Measurements from ENCODE around the gene EIF3I. TPM values are rescaled to one million over a fixed set of nuclear protein-coding genes. Genes with fewer than 3 reads are reported as not detected.

The EIF3I gene
- total and polyA plus RNA-seq, 2 experiments from 2014 or later, result 228 to 274 TPM

DNA sequence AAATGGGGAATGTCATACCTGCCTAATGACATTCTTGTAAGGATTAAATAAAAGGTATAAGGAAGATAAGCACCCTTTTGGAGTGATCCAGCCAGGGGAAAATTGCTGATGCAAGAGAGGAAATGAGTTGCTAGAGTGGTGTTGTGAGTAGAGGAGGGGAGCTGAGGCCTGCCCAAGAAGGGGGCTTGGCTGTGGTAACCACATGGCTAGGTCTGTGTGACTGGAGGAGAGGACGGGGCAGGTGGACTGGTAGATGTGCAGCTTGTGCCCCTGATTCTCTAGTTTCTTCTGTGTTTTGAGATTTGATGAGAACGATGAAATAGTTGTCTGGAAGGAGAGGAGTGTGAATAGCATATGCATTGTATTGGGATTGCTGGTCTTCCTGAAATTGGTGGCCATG lies 36.1 kb upstream of the EIF3I start:
- Mint-ChIP-seq H3K36me3 (ENCODE audit: low read depth) (peaks cover 92% of the 10 kb centered on the region), H3K27me3 (ENCODE audit: insufficient read depth, low read depth, poor library complexity) (peaks cover 6% of the 10 kb centered on the region), H3K4me3 (no peak overlapping the region; the same call in 2 of the 3 replicates), H3K9me3 (no peaks in the 10 kb centered on the region), H3K4me1 (peaks cover 19% of the 10 kb centered on the region), H3K27ac (peak overlapping the region; percentile 95)
- TF ChIP-seq, protein P1, sequence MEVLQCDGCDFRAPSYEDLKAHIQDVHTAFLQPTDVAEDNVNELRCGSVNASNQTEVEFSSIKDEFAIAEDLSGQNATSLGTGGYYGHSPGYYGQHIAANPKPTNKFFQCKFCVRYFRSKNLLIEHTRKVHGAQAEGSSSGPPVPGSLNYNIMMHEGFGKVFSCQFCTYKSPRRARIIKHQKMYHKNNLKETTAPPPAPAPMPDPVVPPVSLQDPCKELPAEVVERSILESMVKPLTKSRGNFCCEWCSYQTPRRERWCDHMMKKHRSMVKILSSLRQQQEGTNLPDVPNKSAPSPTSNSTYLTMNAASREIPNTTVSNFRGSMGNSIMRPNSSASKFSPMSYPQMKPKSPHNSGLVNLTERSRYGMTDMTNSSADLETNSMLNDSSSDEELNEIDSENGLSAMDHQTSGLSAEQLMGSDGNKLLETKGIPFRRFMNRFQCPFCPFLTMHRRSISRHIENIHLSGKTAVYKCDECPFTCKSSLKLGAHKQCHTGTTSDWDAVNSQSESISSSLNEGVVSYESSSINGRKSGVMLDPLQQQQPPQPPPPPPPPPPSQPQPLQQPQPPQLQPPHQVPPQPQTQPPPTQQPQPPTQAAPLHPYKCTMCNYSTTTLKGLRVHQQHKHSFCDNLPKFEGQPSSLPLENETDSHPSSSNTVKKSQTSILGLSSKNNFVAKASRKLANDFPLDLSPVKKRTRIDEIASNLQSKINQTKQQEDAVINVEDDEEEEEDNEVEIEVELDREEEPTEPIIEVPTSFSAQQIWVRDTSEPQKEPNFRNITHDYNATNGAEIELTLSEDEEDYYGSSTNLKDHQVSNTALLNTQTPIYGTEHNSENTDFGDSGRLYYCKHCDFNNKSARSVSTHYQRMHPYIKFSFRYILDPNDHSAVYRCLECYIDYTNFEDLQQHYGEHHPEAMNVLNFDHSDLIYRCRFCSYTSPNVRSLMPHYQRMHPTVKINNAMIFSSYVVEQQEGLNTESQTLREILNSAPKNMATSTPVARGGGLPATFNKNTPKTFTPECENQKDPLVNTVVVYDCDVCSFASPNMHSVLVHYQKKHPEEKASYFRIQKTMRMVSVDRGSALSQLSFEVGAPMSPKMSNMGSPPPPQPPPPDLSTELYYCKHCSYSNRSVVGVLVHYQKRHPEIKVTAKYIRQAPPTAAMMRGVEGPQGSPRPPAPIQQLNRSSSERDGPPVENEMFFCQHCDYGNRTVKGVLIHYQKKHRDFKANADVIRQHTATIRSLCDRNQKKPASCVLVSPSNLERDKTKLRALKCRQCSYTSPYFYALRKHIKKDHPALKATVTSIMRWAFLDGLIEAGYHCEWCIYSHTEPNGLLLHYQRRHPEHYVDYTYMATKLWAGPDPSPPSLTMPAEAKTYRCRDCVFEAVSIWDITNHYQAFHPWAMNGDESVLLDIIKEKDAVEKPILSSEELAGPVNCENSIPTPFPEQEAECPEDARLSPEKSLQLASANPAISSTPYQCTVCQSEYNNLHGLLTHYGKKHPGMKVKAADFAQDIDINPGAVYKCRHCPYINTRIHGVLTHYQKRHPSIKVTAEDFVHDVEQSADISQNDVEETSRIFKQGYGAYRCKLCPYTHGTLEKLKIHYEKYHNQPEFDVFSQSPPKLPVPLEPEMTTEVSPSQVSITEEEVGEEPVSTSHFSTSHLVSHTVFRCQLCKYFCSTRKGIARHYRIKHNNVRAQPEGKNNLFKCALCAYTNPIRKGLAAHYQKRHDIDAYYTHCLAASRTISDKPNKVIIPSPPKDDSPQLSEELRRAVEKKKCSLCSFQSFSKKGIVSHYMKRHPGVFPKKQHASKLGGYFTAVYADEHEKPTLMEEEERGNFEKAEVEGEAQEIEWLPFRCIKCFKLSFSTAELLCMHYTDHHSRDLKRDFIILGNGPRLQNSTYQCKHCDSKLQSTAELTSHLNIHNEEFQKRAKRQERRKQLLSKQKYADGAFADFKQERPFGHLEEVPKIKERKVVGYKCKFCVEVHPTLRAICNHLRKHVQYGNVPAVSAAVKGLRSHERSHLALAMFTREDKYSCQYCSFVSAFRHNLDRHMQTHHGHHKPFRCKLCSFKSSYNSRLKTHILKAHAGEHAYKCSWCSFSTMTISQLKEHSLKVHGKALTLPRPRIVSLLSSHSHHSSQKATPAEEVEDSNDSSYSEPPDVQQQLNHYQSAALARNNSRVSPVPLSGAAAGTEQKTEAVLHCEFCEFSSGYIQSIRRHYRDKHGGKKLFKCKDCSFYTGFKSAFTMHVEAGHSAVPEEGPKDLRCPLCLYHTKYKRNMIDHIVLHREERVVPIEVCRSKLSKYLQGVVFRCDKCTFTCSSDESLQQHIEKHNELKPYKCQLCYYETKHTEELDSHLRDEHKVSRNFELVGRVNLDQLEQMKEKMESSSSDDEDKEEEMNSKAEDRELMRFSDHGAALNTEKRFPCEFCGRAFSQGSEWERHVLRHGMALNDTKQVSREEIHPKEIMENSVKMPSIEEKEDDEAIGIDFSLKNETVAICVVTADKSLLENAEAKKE (CRISPR knock-in tag; IDR thresholded peaks at IDR 0.05), result no peak
- TF ChIP-seq, protein P2, sequence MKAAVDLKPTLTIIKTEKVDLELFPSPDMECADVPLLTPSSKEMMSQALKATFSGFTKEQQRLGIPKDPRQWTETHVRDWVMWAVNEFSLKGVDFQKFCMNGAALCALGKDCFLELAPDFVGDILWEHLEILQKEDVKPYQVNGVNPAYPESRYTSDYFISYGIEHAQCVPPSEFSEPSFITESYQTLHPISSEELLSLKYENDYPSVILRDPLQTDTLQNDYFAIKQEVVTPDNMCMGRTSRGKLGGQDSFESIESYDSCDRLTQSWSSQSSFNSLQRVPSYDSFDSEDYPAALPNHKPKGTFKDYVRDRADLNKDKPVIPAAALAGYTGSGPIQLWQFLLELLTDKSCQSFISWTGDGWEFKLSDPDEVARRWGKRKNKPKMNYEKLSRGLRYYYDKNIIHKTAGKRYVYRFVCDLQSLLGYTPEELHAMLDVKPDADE (IDR thresholded peaks at IDR 0.05), result no peak
- TF ChIP-seq ZNF114 (CRISPR knock-in tag; IDR thresholded peaks at IDR 0.05), result no peak
- no peak for TF ChIP-seq POLR2AphosphoS5 (IDR thresholded peaks at IDR 0.05; ENCODE audit: low read depth)
- TF ChIP-seq, protein P3, sequence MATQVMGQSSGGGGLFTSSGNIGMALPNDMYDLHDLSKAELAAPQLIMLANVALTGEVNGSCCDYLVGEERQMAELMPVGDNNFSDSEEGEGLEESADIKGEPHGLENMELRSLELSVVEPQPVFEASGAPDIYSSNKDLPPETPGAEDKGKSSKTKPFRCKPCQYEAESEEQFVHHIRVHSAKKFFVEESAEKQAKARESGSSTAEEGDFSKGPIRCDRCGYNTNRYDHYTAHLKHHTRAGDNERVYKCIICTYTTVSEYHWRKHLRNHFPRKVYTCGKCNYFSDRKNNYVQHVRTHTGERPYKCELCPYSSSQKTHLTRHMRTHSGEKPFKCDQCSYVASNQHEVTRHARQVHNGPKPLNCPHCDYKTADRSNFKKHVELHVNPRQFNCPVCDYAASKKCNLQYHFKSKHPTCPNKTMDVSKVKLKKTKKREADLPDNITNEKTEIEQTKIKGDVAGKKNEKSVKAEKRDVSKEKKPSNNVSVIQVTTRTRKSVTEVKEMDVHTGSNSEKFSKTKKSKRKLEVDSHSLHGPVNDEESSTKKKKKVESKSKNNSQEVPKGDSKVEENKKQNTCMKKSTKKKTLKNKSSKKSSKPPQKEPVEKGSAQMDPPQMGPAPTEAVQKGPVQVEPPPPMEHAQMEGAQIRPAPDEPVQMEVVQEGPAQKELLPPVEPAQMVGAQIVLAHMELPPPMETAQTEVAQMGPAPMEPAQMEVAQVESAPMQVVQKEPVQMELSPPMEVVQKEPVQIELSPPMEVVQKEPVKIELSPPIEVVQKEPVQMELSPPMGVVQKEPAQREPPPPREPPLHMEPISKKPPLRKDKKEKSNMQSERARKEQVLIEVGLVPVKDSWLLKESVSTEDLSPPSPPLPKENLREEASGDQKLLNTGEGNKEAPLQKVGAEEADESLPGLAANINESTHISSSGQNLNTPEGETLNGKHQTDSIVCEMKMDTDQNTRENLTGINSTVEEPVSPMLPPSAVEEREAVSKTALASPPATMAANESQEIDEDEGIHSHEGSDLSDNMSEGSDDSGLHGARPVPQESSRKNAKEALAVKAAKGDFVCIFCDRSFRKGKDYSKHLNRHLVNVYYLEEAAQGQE (IDR thresholded peaks at IDR 0.05; ENCODE audit: unreplicated experiment), result no peak
- TF ChIP-seq, protein P4, sequence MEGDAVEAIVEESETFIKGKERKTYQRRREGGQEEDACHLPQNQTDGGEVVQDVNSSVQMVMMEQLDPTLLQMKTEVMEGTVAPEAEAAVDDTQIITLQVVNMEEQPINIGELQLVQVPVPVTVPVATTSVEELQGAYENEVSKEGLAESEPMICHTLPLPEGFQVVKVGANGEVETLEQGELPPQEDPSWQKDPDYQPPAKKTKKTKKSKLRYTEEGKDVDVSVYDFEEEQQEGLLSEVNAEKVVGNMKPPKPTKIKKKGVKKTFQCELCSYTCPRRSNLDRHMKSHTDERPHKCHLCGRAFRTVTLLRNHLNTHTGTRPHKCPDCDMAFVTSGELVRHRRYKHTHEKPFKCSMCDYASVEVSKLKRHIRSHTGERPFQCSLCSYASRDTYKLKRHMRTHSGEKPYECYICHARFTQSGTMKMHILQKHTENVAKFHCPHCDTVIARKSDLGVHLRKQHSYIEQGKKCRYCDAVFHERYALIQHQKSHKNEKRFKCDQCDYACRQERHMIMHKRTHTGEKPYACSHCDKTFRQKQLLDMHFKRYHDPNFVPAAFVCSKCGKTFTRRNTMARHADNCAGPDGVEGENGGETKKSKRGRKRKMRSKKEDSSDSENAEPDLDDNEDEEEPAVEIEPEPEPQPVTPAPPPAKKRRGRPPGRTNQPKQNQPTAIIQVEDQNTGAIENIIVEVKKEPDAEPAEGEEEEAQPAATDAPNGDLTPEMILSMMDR (conservative IDR thresholded peaks at IDR 0.05; ENCODE audit: low read depth in 2 of 2), result no peak
- TF ChIP-seq EZH2phosphoT487 (IDR thresholded peaks at IDR 0.05; ENCODE audit: unreplicated experiment), result no peak
- TF ChIP-seq STAT1 (IDR thresholded peaks at IDR 0.05; ENCODE audit: unreplicated experiment), result no peak
- TF ChIP-seq EZH2 (IDR thresholded peaks at IDR 0.05; ENCODE audit: low read depth, unreplicated experiment), result no peak
- TF ChIP-seq ZNF331 (CRISPR knock-in tag; IDR thresholded peaks at IDR 0.05; ENCODE audit: low read depth), result no peak
- no peak for TF ChIP-seq NANOG (IDR thresholded peaks at IDR 0.05; ENCODE audit: borderline replicate concordance)
- TF ChIP-seq JUNB (IDR thresholded peaks at IDR 0.05; ENCODE audit: unreplicated experiment), result no peak
- TF ChIP-seq CREB1 (CRISPR knock-in tag; IDR thresholded peaks at IDR 0.05; ENCODE audit: low read depth), result no peak
- Histone ChIP-seq H3K27ac (ENCODE audit: low read depth) (peak overlapping the region; percentile 61), H3K79me2 (replicated peaks; ENCODE audit: insufficient read depth) (peaks cover 59% of the 10 kb centered on the region), H3F3A (replicated peaks; ENCODE audit: low read depth) (peaks cover 5% of the 10 kb centered on the region), H2AFZ (no peak overlapping the region), H4K20me1 (replicated peaks; ENCODE audit: insufficient read depth) (peaks cover 42% of the 10 kb centered on the region), H3K4me3 (no peak overlapping the region), H3K27me3 (ENCODE audit: insufficient read depth) (no peaks in the 10 kb centered on the region), H3K36me3 (ENCODE audit: insufficient read depth) (peaks cover 62% of the 10 kb centered on the region), H3K4me1 (ENCODE audit: insufficient read depth) (peaks cover 5% of the 10 kb centered on the region), H3K9me2 (ENCODE audit: insufficient read depth) (no peaks in the 10 kb centered on the region), H3K4me2 (no peak overlapping the region)
- DNase-seq (ENCODE audit: low spot score), result no peak
- ATAC-seq, result no peak

All from GM23338 (cell line).